Endodermal cell (in vitro differentiated cells): Measurements from ENCODE around the gene DNLZ. TPM values are rescaled to one million over a fixed set of nuclear protein-coding genes. Genes with fewer than 3 reads are reported as not detected.

Experiments
- DNase-seq: peaks from one replicate; pipeline ENCODE4 v3.0.0-alpha.2; 2017
- H3K27ac ChIP-seq: 2 replicates; pipeline ENCODE4 v1.5.1; 2013; ENCODE audit warnings: mild to moderate bottlenecking, low read depth, low read length, moderate library complexity
- H3K27me3 ChIP-seq: 2 replicates; pipeline ENCODE4 v1.6.1; 2013; ENCODE audit warnings: mild to moderate bottlenecking, low read length, moderate library complexity; ENCODE audit not compliant: insufficient read depth, control insufficient read depth, poor library complexity, severe bottlenecking
- H3K36me3 ChIP-seq: 2 replicates; pipeline ENCODE4 v1.7.0; 2013; ENCODE audit warnings: mild to moderate bottlenecking, low read length, moderate library complexity; ENCODE audit not compliant: control insufficient read depth, insufficient read depth
- H3K4me1 ChIP-seq: one replicate; pipeline ENCODE4 v1.7.0; 2013; ENCODE audit warnings: low read length; ENCODE audit not compliant: control insufficient read depth, insufficient read depth
- H3K4me3 ChIP-seq: 2 replicates; pipeline ENCODE4 v1.5.1; 2013; ENCODE audit warnings: mild to moderate bottlenecking, low read length, moderate library complexity
- H3K9ac ChIP-seq: 2 replicates; pipeline ENCODE4 v1.6.1; 2013; ENCODE audit warnings: mild to moderate bottlenecking, low read length, moderate library complexity; ENCODE audit not compliant: poor library complexity, severe bottlenecking; ENCODE audit errors: extremely low read depth
- H3K9me3 ChIP-seq: 2 replicates; pipeline ENCODE4 v1.6.1; 2013; ENCODE audit warnings: mild to moderate bottlenecking, low read length, moderate library complexity; ENCODE audit not compliant: control insufficient read depth
- H3K27ac Mint-ChIP-seq: 2 replicates; pipeline ENCODE4 v1.8.0; 2020; ENCODE audit warnings: mixed read lengths
- H3K27me3 Mint-ChIP-seq: 2 replicates; pipeline ENCODE4 v1.8.0; 2021; ENCODE audit warnings: mild to moderate bottlenecking, mixed read lengths; ENCODE audit not compliant: insufficient read depth
- H3K36me3 Mint-ChIP-seq: 2 replicates; pipeline ENCODE4 v1.8.0; 2020; ENCODE audit warnings: low read depth, mixed read lengths
- H3K4me1 Mint-ChIP-seq: 2 replicates; pipeline ENCODE4 v1.8.0; 2020; ENCODE audit warnings: mixed read lengths
- H3K4me3 Mint-ChIP-seq: 2 replicates; pipeline ENCODE4 v1.8.0; 2020; ENCODE audit warnings: mild to moderate bottlenecking, moderate library complexity, mixed read lengths
- H3K9me3 Mint-ChIP-seq: 2 replicates; pipeline ENCODE4 v1.8.0; 2020; ENCODE audit warnings: mild to moderate bottlenecking, mixed read lengths
- WGBS, 2 experiments: methylation state at CpG; one replicate each; pipeline versions ENCODE4 v1.1.5 to v1.1.7; 2013; ENCODE audit warnings: missing lambda C conversion rate in 2 of 2, mixed read lengths in 1 of 2; ENCODE audit not compliant: insufficient coverage in 1 of 2, insufficient read length in 1 of 2; 5-methylcytosine and 5-hydroxymethylcytosine counted together
- total RNA-seq, 2 donors: library from RNA; stranded (reverse); fragmentation: NEBNext Ultra II Directional in 1 of 2; extraction: Animal tissue kit (Norgen Biotek cat#: 25700) in 1 of 2; gene quantifications; 2 replicates in 1 of 2; 3 replicates in 1 of 2; pipeline ENCODE4 v1.2.1, GENCODE V29; 2021
- TF ChIP-seq, protein P1 (sequence below): fragments of 200-600 bp; sonication (generic); conservative IDR thresholded peaks from 2 replicates; pipeline ENCODE4 v1.5.0; 2021; ENCODE audit warnings: antibody characterized with exemption, mild to moderate bottlenecking

Gene DNLZ
- total RNA-seq, 2 donors from 2014 or later = 12.6 to 20.1 TPM

DNA sequence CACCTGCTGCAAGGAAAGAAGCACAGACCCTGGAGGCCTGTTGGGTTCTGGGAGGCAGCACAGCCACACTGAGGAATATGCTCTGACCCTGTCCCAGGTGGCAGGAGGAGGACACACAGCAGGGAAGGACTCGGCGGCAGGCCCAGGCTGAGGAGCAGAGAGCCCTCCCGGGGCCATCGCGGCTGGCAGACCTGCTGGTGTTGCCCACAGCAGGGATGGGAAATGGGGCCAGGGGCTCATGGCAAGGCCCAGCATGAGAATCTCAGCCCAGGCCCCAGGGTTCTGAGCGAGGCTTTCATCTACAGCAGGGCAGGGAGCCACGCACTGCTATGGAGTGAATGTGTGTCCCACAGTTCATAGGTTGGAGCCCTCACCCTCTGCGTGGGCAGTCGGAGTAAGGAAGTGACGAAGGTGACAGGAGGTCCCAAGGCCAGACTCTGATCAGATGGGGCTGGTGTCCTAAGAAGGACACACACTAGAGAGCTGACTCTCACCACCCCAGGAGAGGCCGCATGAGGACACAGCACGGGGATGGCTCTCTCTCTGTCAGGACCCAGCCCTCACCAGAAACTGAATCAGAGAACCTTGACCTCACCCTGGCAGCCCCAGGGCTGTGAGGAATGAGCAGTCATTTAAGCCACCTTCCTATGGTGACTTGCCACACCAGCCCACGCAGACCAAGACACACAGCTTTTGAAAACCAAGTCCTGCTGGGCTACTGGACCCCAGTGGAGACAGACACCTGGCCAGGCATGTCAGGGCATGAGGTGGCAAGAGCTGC lies 46.5 kb downstream of the DNLZ start:
- 92 to 96% methylated on average over 9 to 13 of the region's 13 CpGs for WGBS, 2 experiments
- DNase-seq = no peak
- no peak overlapping the region for H3K4me3 Mint-ChIP-seq
- H3K27me3 ChIP-seq = no peaks in the 10 kb centered on the region
- H3K9me3 Mint-ChIP-seq = peaks cover 25% of the 10 kb centered on the region
- H3K36me3 Mint-ChIP-seq = no peaks in the 10 kb centered on the region
- H3K36me3 ChIP-seq = no peaks in the 10 kb centered on the region
- no peak overlapping the region for H3K27ac ChIP-seq
- no peak overlapping the region for H3K4me3 ChIP-seq
- H3K27ac Mint-ChIP-seq = no peak overlapping the region
- H3K9me3 ChIP-seq = peaks cover 11% of the 10 kb centered on the region
- H3K4me1 Mint-ChIP-seq = no peaks in the 10 kb centered on the region
- no peaks in the 10 kb centered on the region for H3K4me1 ChIP-seq
- H3K9ac ChIP-seq = no peak overlapping the region
- TF ChIP-seq, protein P1, sequence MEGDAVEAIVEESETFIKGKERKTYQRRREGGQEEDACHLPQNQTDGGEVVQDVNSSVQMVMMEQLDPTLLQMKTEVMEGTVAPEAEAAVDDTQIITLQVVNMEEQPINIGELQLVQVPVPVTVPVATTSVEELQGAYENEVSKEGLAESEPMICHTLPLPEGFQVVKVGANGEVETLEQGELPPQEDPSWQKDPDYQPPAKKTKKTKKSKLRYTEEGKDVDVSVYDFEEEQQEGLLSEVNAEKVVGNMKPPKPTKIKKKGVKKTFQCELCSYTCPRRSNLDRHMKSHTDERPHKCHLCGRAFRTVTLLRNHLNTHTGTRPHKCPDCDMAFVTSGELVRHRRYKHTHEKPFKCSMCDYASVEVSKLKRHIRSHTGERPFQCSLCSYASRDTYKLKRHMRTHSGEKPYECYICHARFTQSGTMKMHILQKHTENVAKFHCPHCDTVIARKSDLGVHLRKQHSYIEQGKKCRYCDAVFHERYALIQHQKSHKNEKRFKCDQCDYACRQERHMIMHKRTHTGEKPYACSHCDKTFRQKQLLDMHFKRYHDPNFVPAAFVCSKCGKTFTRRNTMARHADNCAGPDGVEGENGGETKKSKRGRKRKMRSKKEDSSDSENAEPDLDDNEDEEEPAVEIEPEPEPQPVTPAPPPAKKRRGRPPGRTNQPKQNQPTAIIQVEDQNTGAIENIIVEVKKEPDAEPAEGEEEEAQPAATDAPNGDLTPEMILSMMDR = no peak
- H3K27me3 Mint-ChIP-seq = no peaks in the 10 kb centered on the region

DNA sequence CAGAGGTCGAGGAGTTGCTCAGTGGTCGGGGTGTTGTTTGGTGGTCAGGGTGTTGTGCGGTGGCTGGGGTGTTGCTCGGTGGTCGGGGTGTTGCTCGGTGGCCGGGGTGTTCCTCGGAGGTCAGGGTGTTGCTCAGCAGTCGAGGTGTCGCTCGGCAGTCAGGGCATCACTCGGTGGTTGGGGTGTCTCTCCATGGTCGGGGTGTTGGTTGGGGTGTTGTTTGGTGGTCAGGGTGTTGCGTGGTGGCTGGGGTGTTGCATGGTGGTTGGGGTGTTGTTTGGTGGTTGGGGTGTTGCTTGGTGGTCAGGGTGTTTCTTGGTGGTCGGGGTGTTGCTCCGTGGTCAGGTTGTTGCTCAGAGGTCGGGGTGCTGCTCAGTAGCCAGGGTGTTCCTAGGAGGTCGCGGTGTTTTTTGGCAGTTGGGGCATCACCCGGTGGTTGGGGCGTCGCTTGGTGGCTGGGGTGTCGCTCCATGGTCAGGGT lies 47.2 kb downstream of the DNLZ start:
- 93 to 100% methylated on average over 3 to 23 of the region's 23 CpGs for WGBS, 2 experiments

DNA sequence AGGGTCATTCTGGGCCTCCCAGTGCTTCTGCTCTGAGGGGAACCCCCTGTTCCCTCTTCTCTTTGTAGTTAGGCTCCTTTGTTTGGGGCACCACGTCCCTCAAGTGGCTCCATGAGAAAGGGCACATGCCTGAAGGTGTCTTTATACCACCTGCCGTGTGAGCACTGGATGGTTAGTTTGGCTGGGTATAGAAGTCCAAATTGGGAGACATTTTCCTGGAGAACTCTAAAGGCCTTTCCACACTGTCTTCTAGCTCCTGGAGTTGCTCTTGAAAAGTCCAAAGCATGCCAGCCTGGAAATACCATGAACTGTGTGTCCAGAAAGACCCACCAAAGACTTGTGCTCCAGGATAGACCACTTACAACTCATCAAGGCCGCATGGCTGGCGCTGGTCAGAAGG lies 48.6 kb downstream of the DNLZ start:
- H3K4me1 ChIP-seq = no peaks in the 10 kb centered on the region
- no peak overlapping the region for H3K27ac ChIP-seq
- H3K9me3 ChIP-seq = peaks cover 11% of the 10 kb centered on the region
- WGBS, 2 experiments = 77 to 88% methylated on average over 3 to 4 of the region's 4 CpGs
- Mint-ChIP-seq H3K4me1 (no peaks in the 10 kb centered on the region), H3K27ac (no peak overlapping the region), H3K27me3 (no peaks in the 10 kb centered on the region), H3K9me3 (peaks cover 25% of the 10 kb centered on the region), H3K36me3 (no peaks in the 10 kb centered on the region), H3K4me3 (no peak overlapping the region)
- no peak for DNase-seq
- no peaks in the 10 kb centered on the region for H3K27me3 ChIP-seq
- H3K4me3 ChIP-seq = no peak overlapping the region
- H3K9ac ChIP-seq = no peak overlapping the region
- H3K36me3 ChIP-seq = no peaks in the 10 kb centered on the region
- TF ChIP-seq, protein P1 = no peak

More for the DNA sequence above, 47.2 kb downstream of the DNLZ start:
- Mint-ChIP-seq H3K4me3 (no peak overlapping the region), H3K27me3 (no peaks in the 10 kb centered on the region), H3K36me3 (no peaks in the 10 kb centered on the region), H3K9me3 (peaks cover 25% of the 10 kb centered on the region), H3K27ac (no peak overlapping the region), H3K4me1 (no peaks in the 10 kb centered on the region)
- TF ChIP-seq, protein P1 = no peak
- no peak for DNase-seq
- no peaks in the 10 kb centered on the region for H3K27me3 ChIP-seq
- no peak overlapping the region for H3K27ac ChIP-seq
- no peaks in the 10 kb centered on the region for H3K4me1 ChIP-seq
- no peak overlapping the region for H3K4me3 ChIP-seq
- no peak overlapping the region for H3K9ac ChIP-seq
- no peaks in the 10 kb centered on the region for H3K36me3 ChIP-seq
- peaks cover 11% of the 10 kb centered on the region for H3K9me3 ChIP-seq
